KOPT-K1 (cell line): ENCODE measurements around the gene DUSP6.

Experiments
- H3K27ac ChIP-seq: fragments of 200-600 bp; sonication (generic); 2 replicates; pipeline ENCODE4 v1.5.1; 2016; ENCODE audit warnings: antibody characterized with exemption, mild to moderate bottlenecking, low read depth, low read length; ENCODE audit not compliant: poor library complexity, severe bottlenecking
- H3K36me3 ChIP-seq: fragments of 200-600 bp; sonication (generic); 2 replicates; pipeline ENCODE4 v1.5.1; 2017; ENCODE audit warnings: antibody characterized with exemption, mild to moderate bottlenecking, low read length, moderate library complexity; ENCODE audit not compliant: insufficient read depth
- H3K9me3 ChIP-seq: fragments of 200-600 bp; sonication (generic); 2 replicates; pipeline ENCODE4 v1.5.1; 2017; ENCODE audit warnings: antibody characterized with exemption, low read length, mild to moderate bottlenecking; ENCODE audit not compliant: insufficient read depth, poor library complexity, severe bottlenecking

The DUSP6 gene

GRCh38 chr12:89334548-89335169 is 17.6 kb downstream of the DUSP6 start:
- Histone ChIP-seq H3K27ac (no peak overlapping the region), H3K36me3 (no peaks in the 10 kb centered on the region), H3K9me3 (peaks cover 12% of the 10 kb centered on the region)

- Histone ChIP-seq H3K9me3 (peaks cover 12% of the 10 kb centered on the region), H3K27ac (peak overlapping the region; percentile 43), H3K36me3 (no peaks in the 10 kb centered on the region)
Observed at GRCh38 chr12:89333564-89334252, 18.6 kb downstream of the DUSP6 start.

- Histone ChIP-seq H3K27ac (no peak overlapping the region), H3K9me3 (peaks cover 12% of the 10 kb centered on the region)
Observed at GRCh38 chr12:89328151-89329030, 23.9 kb downstream of the DUSP6 start.

GRCh38 chr12:89327486-89328094 is 24.7 kb downstream of the DUSP6 start:
- peaks cover 12% of the 10 kb centered on the region for H3K9me3 ChIP-seq
- no peaks in the 10 kb centered on the region for H3K36me3 ChIP-seq
- peak overlapping the region; percentile 28 for H3K27ac ChIP-seq

More at GRCh38 chr12:89328151-89329030, 23.9 kb downstream of the DUSP6 start:
- H3K36me3 ChIP-seq, result no peaks in the 10 kb centered on the region

- Histone ChIP-seq H3K9me3 (peaks cover 10% of the 10 kb centered on the region), H3K27ac (no peak overlapping the region), H3K36me3 (no peaks in the 10 kb centered on the region)
Observed at GRCh38 chr12:89326239-89327040, 25.9 kb downstream of the DUSP6 start.

GRCh38 chr12:89325495-89325894 is 26.8 kb downstream of the DUSP6 start:
- Histone ChIP-seq H3K36me3 (no peaks in the 10 kb centered on the region), H3K9me3 (peaks cover under 1% of the 10 kb centered on the region), H3K27ac (no peak overlapping the region)

- no peaks in the 10 kb centered on the region for H3K9me3 ChIP-seq
- no peaks in the 10 kb centered on the region for H3K36me3 ChIP-seq
- no peak overlapping the region for H3K27ac ChIP-seq
Observed at GRCh38 chr12:89324437-89324836, 27.9 kb downstream of the DUSP6 start.

GRCh38 chr12:89323568-89324218 is 28.6 kb downstream of the DUSP6 start:
- no peak overlapping the region for H3K27ac ChIP-seq
- no peaks in the 10 kb centered on the region for H3K36me3 ChIP-seq
- H3K9me3 ChIP-seq, result no peaks in the 10 kb centered on the region

GRCh38 chr12:89320735-89321134 is 31.6 kb downstream of the DUSP6 start:
- Histone ChIP-seq H3K27ac (no peak overlapping the region), H3K36me3 (no peaks in the 10 kb centered on the region)

GRCh38 chr12:89319606-89320005 is 32.7 kb downstream of the DUSP6 start:
- Histone ChIP-seq H3K9me3 (no peaks in the 10 kb centered on the region), H3K36me3 (no peaks in the 10 kb centered on the region), H3K27ac (no peak overlapping the region)

More at GRCh38 chr12:89320735-89321134, 31.6 kb downstream of the DUSP6 start:
- no peaks in the 10 kb centered on the region for H3K9me3 ChIP-seq

- no peaks in the 10 kb centered on the region for H3K36me3 ChIP-seq
- H3K27ac ChIP-seq, result no peak overlapping the region
- H3K9me3 ChIP-seq, result no peaks in the 10 kb centered on the region
Observed at GRCh38 chr12:89319122-89319521, 33.2 kb downstream of the DUSP6 start.

GRCh38 chr12:89316705-89317139 is 35.6 kb downstream of the DUSP6 start:
- H3K9me3 ChIP-seq, result no peaks in the 10 kb centered on the region
- H3K27ac ChIP-seq, result no peak overlapping the region
- H3K36me3 ChIP-seq, result no peaks in the 10 kb centered on the region

GRCh38 chr12:89314060-89314761 is 38.1 kb downstream of the DUSP6 start:
- Histone ChIP-seq H3K27ac (no peak overlapping the region), H3K36me3 (no peaks in the 10 kb centered on the region), H3K9me3 (no peaks in the 10 kb centered on the region)
